Head of caudate nucleus (tissue), 42 donors: ENCODE measurements around the gene TMEM191C.
"Not testable (repeated sequence)": the region's sequence is repeated elsewhere in the genome, so short reads cannot be mapped to it uniquely, and the experiment has no call there.

Experiments
- DNase-seq, 42 donors: peaks; one replicate each; pipeline versions ENCODE4 v3.0.0 to v3.0.0-alpha.2; 2020 to 2021; ENCODE audit warnings: mixed read lengths in 7 of 42
- intact Hi-C: fragments of 100-400 bp; cut with DNase I; formaldehyde crosslinking; loops from one replicate; pipeline ENCODE4 v1.15.0; 2022

Gene TMEM191C

GRCh38 chr22:21444701-21445436 is 22.3 kb upstream of the TMEM191C start:
- DNase-seq: peak in 18 of 42 donors; percentile 1 to 43 (median 18)
- intact Hi-C loops: no loop called here

GRCh38 chr22:21445437-21446127 is 21.6 kb upstream of the TMEM191C start:
- DNase-seq: peak in 15 of 42 donors; percentile 2 to 24 (median 6)

GRCh38 chr22:21446128-21446826 is 20.9 kb upstream of the TMEM191C start:
- DNase-seq: peak in 18 of 42 donors; percentile 0 to 41 (median 8)
- intact Hi-C loops: no loop called here

More at GRCh38 chr22:21445437-21446127, 21.6 kb upstream of the TMEM191C start:
- intact Hi-C loops: no loop called here

GRCh38 chr22:21446827-21447690 is 20.1 kb upstream of the TMEM191C start:
- intact Hi-C loops: no loop called here
- DNase-seq: peak in 14 of 42 donors; percentile 1 to 26 (median 6)

GRCh38 chr22:21447694-21448402 is 19.3 kb upstream of the TMEM191C start:
- intact Hi-C loops: no loop called here
- peak in 13 of 42 donors; percentile 0 to 28 (median 13) for DNase-seq

- intact Hi-C loops: no loop called here
- DNase-seq: peak in 14 of 42 donors; percentile 0 to 32 (median 6)
Observed at GRCh38 chr22:21448627-21449416, 18.4 kb upstream of the TMEM191C start.

- peak in 16 of 42 donors; percentile 0 to 37 (median 8) for DNase-seq
- intact Hi-C loops: no loop called here
Observed at GRCh38 chr22:21449531-21450319, 17.5 kb upstream of the TMEM191C start.

GRCh38 chr22:21450320-21450831 is 16.8 kb upstream of the TMEM191C start:
- peak in 13 of 42 donors; percentile 0 to 35 (median 11) for DNase-seq
- intact Hi-C loops: no loop called here

- peak in 6 of 42 donors; percentile 0 to 18 (median 10) for DNase-seq
- intact Hi-C loops: no loop called here
Observed at GRCh38 chr22:21450858-21451353, 16.3 kb upstream of the TMEM191C start.

- intact Hi-C loops: no loop called here
- DNase-seq: peak in 11 of 42 donors; percentile 0 to 28 (median 6)
Observed at GRCh38 chr22:21451545-21452520, 15.4 kb upstream of the TMEM191C start.

- peak in 7 of 42 donors; percentile 0 to 22 (median 6) for DNase-seq
- intact Hi-C loops: not testable (repeated sequence)
Observed at GRCh38 chr22:21452666-21453065, 14.5 kb upstream of the TMEM191C start.

GRCh38 chr22:21454998-21455333 is 12.2 kb upstream of the TMEM191C start:
- peak in 6 of 42 donors; percentile 0 to 7 (median 4) for DNase-seq
- intact Hi-C loops: not testable (repeated sequence)

GRCh38 chr22:21455334-21456089 is 11.7 kb upstream of the TMEM191C start:
- DNase-seq: peak in 10 of 42 donors; percentile 0 to 39 (median 14)
- intact Hi-C loops: no loop called here
